Activated naive CD8-positive, alpha-beta T cell (primary cell): Measurements from ENCODE around the gene CIT.

ENCODE experiments used
- H3K27ac Mint-ChIP-seq: one replicate; pipeline ENCODE4 v1.8.0; 2021; ENCODE audit warnings: mixed read lengths
- H3K27me3 Mint-ChIP-seq: one replicate; pipeline ENCODE4 v1.8.0; 2021; ENCODE audit warnings: mixed read lengths
- H3K36me3 Mint-ChIP-seq: one replicate; pipeline ENCODE4 v1.8.0; 2021; ENCODE audit warnings: mixed read lengths
- H3K4me1 Mint-ChIP-seq: one replicate; pipeline ENCODE4 v1.8.0; 2021; ENCODE audit warnings: low read depth, mixed read lengths
- H3K4me3 Mint-ChIP-seq: one replicate; pipeline ENCODE4 v1.8.0; 2021; ENCODE audit warnings: mild to moderate bottlenecking, mixed read lengths
- H3K9me3 Mint-ChIP-seq: one replicate; pipeline ENCODE4 v1.8.0; 2021; ENCODE audit warnings: low read depth, mixed read lengths

The CIT gene

DNA sequence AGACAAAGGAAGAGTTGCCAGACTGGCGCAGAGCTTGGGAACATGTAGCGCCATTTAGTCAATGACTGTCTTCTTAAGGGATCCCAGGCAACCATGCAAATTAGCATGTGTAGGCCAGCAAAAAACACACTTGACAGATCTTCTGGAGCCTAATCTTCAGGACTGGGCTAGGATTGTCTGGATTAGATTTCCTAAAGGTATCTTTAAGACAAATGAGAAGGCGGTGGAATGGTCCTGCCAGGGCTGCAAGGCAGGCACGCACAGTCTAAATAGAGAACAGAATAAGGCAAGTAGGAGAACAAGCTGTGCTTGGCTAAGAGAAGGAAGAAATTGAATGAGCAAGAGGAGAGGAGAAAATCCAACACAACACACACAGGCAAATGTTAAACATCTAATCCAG, 80.0 kb downstream of the CIT start:
- no peak overlapping the region for H3K4me3 Mint-ChIP-seq
- H3K27ac Mint-ChIP-seq = no peak overlapping the region
- no peaks in the 10 kb centered on the region for H3K9me3 Mint-ChIP-seq
- no peaks in the 10 kb centered on the region for H3K36me3 Mint-ChIP-seq
- no peaks in the 10 kb centered on the region for H3K27me3 Mint-ChIP-seq
- no peaks in the 10 kb centered on the region for H3K4me1 Mint-ChIP-seq

DNA sequence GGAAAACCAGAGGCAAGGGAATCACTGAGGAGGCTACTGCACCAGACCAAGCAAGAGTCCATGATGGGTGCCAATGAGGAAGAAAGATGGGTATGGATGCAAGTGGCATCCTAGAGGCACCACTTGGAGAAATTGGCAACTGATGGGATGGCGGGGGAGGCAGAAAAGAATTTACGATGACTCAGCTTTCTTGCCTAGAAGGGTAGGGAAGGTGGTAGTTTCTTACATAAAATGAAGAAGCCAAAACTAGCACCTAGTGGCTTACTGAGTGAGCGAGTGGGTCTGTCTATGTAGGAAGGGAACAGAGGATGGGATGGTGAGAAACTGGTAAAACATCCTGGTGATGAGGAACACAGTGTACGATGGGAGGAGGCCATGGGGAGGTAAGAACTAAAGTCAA, 80.8 kb downstream of the CIT start:
- no peaks in the 10 kb centered on the region for H3K36me3 Mint-ChIP-seq
- H3K4me1 Mint-ChIP-seq = no peaks in the 10 kb centered on the region
- H3K27me3 Mint-ChIP-seq = no peaks in the 10 kb centered on the region
- no peak overlapping the region for H3K27ac Mint-ChIP-seq
- H3K4me3 Mint-ChIP-seq = no peak overlapping the region
- no peaks in the 10 kb centered on the region for H3K9me3 Mint-ChIP-seq

DNA sequence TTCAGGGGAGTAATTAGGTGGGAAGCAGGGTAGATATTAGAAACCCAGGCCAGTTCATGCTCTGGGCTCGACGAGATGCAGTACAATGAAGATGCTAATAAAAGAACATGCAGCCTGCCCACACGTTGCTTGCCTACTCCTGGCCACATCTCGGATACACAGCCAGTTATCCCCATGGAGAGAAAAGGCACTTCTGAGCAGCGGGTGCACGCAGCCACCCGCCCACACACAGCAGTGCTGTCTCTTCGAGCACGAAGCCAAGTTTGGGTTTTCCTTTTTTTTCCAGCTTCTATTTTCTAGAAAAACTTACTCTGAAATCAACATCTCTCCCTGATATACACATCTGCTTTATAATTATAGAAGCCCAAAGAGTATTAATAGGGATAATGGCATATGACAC, 85.7 kb downstream of the CIT start:
- Mint-ChIP-seq H3K9me3 (no peaks in the 10 kb centered on the region), H3K27me3 (no peaks in the 10 kb centered on the region), H3K4me3 (no peak overlapping the region), H3K27ac (no peak overlapping the region), H3K4me1 (no peaks in the 10 kb centered on the region), H3K36me3 (no peaks in the 10 kb centered on the region)

DNA sequence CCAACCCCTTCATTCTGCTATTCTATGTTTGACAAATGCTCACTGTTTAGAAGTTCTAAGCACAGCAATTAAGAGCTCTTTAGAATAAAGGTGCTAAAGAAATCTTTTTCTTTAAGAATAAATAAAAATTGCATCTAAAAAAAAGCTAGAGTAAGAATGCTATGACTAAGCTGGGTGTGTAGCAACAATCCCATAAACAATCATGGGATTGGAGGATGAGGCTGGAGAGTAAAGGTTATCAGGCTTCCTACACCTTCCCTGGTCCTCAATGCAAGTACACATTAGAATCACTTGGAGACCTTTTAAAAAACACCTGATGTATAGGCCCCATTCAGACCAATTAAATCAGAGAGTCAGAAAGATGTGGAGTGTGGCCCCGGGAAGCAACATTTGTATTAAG, 88.3 kb downstream of the CIT start:
- H3K4me1 Mint-ChIP-seq = no peaks in the 10 kb centered on the region
- H3K4me3 Mint-ChIP-seq = no peak overlapping the region
- H3K27me3 Mint-ChIP-seq = no peaks in the 10 kb centered on the region
- H3K36me3 Mint-ChIP-seq = peaks cover 4% of the 10 kb centered on the region
- H3K27ac Mint-ChIP-seq = no peak overlapping the region
- H3K9me3 Mint-ChIP-seq = no peaks in the 10 kb centered on the region

DNA sequence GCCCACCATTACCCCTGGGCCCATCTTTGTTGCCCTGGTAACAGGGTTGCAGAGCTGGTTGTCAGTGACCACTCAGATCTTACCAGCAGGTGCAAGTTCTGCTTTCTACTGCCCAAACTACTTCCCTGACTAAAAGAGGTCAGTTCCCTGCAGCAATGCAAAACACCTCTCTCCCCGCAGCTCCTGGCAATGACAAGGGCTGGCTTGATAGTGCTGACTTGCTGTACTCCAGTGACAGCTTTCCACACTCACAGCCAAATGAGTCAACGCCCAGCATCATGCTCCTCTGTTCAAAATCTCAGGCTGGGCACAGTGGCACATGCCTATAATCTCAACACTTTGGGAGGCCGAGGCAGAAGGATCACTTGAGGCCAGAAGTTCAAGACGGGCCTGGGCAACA, 90.6 kb downstream of the CIT start:
- H3K4me1 Mint-ChIP-seq = no peaks in the 10 kb centered on the region
- no peaks in the 10 kb centered on the region for H3K27me3 Mint-ChIP-seq
- peaks cover 4% of the 10 kb centered on the region for H3K36me3 Mint-ChIP-seq
- H3K27ac Mint-ChIP-seq = no peak overlapping the region
- no peaks in the 10 kb centered on the region for H3K9me3 Mint-ChIP-seq
- no peak overlapping the region for H3K4me3 Mint-ChIP-seq

DNA sequence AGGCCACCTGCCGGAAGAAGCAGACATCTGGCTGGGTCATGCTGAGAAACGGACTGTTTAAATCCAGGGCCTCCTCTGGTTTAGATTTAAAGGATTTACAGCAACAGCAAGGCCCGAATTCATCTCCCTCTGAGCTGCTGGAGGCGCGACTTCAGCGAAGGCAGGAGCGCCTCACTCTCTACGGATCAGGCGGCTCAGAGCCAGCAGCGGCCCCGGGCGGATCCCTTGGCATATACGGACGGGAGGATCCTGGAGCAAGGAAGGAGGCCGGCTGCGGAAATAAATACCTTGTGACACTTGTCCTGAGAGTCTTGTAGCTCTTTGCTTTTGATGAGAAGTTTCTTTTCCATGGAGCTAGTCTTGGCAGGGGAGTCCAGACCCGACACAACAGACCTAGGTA, 92.4 kb downstream of the CIT start:
- Mint-ChIP-seq H3K4me1 (no peaks in the 10 kb centered on the region), H3K27me3 (no peaks in the 10 kb centered on the region), H3K4me3 (no peak overlapping the region), H3K9me3 (no peaks in the 10 kb centered on the region), H3K36me3 (peaks cover 4% of the 10 kb centered on the region), H3K27ac (no peak overlapping the region)

DNA sequence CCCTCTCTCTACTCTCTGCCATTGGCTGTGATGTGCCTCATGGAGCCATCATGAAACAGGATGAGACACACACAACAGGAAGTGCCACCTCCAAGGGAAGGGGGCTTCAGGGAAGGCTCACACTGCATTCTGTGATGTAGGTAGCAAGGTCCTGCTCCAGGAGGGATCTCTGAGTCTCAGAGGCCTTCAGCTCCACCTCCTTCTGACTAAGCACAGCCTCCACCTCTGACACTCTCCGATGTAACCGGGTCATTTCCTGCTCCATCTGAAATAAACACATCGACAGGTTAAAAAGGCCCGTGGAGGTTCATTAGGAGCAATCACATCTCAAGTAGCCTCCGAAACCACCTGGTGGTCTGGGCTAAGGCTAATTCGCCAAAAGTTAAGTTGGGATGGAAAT, 93.3 kb downstream of the CIT start:
- peaks cover 4% of the 10 kb centered on the region for H3K36me3 Mint-ChIP-seq
- no peak overlapping the region for H3K4me3 Mint-ChIP-seq
- H3K4me1 Mint-ChIP-seq = no peaks in the 10 kb centered on the region
- H3K27ac Mint-ChIP-seq = no peak overlapping the region
- no peaks in the 10 kb centered on the region for H3K9me3 Mint-ChIP-seq
- no peaks in the 10 kb centered on the region for H3K27me3 Mint-ChIP-seq

DNA sequence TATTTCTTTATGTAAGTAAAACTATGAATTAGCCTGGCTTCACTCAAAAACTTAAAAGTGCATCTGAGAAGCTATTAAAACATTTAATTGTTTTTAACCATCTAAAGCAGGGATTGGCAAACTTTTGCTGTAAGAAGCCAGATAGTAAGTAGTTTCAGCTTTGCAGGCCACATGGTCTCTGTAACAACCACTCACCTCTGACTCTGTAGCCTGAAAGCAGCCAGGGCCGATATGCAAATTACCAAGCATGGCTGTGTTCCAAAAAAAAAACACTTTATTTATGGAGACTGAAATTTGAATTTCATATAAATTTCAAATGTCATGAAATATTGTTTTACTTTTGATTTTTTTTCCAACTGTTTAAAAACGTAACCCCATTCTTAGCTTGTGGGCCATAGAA, 95.3 kb downstream of the CIT start:
- Mint-ChIP-seq H3K4me3 (no peak overlapping the region), H3K36me3 (peaks cover 4% of the 10 kb centered on the region), H3K27ac (no peak overlapping the region), H3K27me3 (no peaks in the 10 kb centered on the region), H3K9me3 (no peaks in the 10 kb centered on the region), H3K4me1 (no peaks in the 10 kb centered on the region)

DNA sequence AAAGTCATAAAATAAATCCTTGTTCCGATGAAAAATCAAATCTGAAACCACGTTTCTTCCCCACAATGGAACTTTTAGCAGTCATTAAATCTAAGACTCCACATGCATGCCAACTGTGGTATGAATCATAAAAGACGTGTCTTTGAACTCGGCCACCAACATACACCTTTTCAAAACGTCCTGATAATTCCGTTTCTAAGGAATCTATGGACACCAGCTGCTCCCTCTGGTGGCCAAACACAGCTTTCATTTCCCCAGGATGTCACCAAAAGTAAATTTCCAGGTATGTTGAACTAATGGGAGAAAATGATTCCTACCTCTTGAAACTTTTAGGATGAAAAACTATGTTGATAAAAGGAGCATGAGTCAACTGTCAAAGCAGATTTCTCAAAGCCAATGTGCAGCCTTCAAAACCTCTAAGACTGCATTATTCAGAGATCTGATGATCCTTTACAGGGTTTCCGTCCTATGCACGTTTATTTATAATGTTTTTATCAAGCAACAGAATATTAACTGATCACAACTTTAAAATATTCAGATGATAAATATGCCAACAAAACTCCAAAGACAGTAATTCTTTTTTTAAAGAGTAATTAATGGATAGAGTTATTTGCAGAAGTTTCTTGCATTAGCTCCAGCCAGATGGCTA, 96.2 kb downstream of the CIT start:
- Mint-ChIP-seq H3K27me3 (no peaks in the 10 kb centered on the region), H3K27ac (no peak overlapping the region), H3K4me1 (no peaks in the 10 kb centered on the region), H3K4me3 (no peak overlapping the region), H3K36me3 (peaks cover 2% of the 10 kb centered on the region), H3K9me3 (no peaks in the 10 kb centered on the region)

DNA sequence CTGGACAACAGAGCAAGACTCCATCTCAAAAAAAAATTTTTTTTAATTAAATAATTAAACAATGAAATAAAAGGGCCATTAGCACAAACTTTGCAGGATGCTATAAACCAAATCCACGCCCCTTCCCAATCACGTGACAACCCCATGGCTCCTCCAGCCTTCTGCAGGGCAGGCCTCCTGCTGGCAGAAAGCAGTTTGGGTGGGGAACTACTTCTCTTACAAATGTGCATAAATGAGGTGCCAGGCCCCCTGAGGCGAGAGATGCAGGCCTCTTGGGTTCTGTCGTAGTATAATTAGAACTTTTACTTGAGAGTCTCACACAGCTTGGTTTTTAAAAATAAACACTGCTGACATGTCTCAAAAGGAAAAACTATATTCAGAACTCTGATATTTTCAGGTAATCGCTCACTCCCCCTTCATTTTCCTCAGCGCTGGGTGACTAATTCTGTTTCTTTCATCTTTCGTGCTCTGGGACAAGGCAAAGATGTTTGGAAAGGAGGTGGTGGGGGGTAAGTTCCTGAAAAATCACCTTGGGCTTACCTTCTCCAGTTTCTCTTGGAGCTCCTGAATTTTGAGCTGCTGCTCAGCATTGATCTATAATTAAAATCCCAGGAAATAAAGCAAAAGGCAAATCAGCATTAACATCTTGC, 101.7 kb downstream of the CIT start:
- no peak overlapping the region for H3K4me3 Mint-ChIP-seq
- no peaks in the 10 kb centered on the region for H3K27me3 Mint-ChIP-seq
- no peak overlapping the region for H3K27ac Mint-ChIP-seq
- H3K36me3 Mint-ChIP-seq = no peaks in the 10 kb centered on the region
- no peaks in the 10 kb centered on the region for H3K4me1 Mint-ChIP-seq
- H3K9me3 Mint-ChIP-seq = no peaks in the 10 kb centered on the region

DNA sequence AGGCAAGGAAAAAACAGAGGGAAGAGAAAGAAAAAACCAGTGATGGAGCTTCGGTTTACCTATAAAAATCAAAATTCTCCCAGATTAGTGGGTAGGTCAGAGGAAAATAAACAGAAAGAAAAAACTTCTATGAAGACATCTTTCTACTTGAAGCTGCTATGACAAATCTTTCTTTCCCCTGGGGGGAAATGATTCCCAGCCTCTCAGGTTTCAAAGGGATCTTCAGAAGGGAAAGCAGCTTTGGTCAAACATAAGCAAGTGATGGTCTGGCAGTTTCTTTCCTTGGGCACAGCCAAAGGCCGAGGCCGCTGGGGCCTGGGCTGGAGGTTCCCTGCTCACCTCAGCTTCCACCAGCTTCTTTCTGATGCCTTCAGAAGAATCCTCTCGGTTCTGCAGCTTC, 104.7 kb downstream of the CIT start:
- no peaks in the 10 kb centered on the region for H3K4me1 Mint-ChIP-seq
- no peaks in the 10 kb centered on the region for H3K9me3 Mint-ChIP-seq

DNA sequence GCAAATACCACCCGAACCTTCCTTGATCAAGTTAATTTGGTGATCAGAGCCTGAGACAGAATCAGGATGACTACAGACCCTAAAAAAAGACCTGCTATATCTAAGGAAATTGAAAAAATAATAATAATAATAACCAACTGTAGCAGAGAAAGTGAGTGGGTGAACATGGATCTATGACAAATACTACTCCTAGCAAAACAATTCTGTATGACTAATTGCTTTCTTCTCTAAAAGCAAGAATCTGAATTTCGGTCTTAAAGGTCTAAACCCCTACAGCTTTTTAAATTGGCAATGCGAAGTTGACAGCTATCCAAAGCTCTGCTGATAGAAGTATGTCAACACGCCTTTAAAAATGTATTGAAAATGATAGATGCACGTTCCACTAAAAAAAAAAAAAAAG, 107.0 kb downstream of the CIT start:
- no peak overlapping the region for H3K4me3 Mint-ChIP-seq

More for the DNA sequence above, 104.7 kb downstream of the CIT start:
- no peaks in the 10 kb centered on the region for H3K27me3 Mint-ChIP-seq
- no peaks in the 10 kb centered on the region for H3K36me3 Mint-ChIP-seq
- H3K27ac Mint-ChIP-seq = no peak overlapping the region
- H3K4me3 Mint-ChIP-seq = no peak overlapping the region

DNA sequence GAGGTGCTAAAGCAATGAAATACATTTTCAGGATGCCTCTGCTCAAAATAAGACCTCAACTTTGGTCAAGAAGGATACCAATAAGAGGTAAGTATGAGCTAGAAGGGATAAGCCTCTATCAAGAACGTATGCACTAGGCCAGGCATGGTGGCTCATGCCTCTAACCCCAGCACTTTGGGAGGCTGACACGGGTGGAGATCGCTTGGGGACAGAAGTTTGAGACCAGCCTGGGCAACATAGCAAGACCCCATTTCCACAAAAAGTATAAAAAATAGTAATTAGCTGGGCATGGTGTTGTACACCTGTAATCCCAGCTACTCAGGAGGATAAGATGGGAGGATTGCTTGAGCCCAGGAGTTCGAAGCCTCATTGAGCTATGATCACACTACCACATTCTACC, 114.5 kb downstream of the CIT start:
- peaks cover 10% of the 10 kb centered on the region for H3K36me3 Mint-ChIP-seq
- H3K27me3 Mint-ChIP-seq = no peaks in the 10 kb centered on the region
- H3K4me1 Mint-ChIP-seq = no peaks in the 10 kb centered on the region
- H3K27ac Mint-ChIP-seq = no peak overlapping the region
- no peaks in the 10 kb centered on the region for H3K9me3 Mint-ChIP-seq
- no peak overlapping the region for H3K4me3 Mint-ChIP-seq

More for the DNA sequence above, 107.0 kb downstream of the CIT start:
- Mint-ChIP-seq H3K27me3 (no peaks in the 10 kb centered on the region), H3K9me3 (no peaks in the 10 kb centered on the region), H3K4me1 (no peaks in the 10 kb centered on the region), H3K27ac (no peak overlapping the region), H3K36me3 (no peaks in the 10 kb centered on the region)

DNA sequence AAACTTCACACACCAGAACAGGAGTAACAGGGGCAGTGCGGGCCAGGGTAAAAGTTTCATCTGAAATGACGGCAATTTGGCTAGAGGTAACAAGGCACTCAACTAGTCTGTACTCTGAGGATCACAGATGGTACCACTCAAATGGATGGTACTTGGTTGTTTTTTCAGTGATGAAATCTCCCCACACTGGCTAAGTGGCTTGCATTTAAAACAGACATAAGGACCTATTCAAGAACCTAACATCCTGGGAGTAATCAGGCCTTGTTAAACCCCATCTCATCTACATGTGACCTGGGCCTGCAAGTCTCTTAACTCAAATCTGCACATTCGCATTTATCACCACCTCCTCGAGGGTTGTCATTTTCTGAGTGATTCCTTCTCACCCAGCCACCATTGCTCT, 118.4 kb downstream of the CIT start:
- H3K27ac Mint-ChIP-seq = no peak overlapping the region
- H3K9me3 Mint-ChIP-seq = no peaks in the 10 kb centered on the region
- H3K36me3 Mint-ChIP-seq = peaks cover 7% of the 10 kb centered on the region
- no peaks in the 10 kb centered on the region for H3K4me1 Mint-ChIP-seq
- H3K27me3 Mint-ChIP-seq = no peaks in the 10 kb centered on the region
- H3K4me3 Mint-ChIP-seq = no peak overlapping the region

DNA sequence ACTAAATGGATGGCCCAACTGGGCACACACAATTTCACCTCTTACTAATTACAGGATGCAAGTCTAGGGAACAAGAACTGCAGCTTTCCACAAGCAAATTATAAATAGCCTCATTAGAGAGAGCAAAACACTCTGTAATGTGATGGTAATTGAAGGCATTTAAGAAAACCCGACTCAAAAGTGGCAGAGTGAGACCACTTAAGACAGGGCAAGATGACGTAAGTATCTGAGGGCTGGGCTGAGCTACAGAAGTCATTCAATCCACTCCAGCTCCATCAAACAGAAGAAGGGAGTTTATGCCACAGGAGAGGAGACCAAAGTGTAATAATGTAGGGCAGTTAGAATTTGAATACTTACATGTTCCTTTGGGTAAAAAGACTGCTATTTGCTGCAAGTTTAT, 118.9 kb downstream of the CIT start:
- Mint-ChIP-seq H3K36me3 (peaks cover 7% of the 10 kb centered on the region), H3K4me3 (no peak overlapping the region), H3K9me3 (no peaks in the 10 kb centered on the region), H3K4me1 (no peaks in the 10 kb centered on the region), H3K27me3 (no peaks in the 10 kb centered on the region), H3K27ac (no peak overlapping the region)

DNA sequence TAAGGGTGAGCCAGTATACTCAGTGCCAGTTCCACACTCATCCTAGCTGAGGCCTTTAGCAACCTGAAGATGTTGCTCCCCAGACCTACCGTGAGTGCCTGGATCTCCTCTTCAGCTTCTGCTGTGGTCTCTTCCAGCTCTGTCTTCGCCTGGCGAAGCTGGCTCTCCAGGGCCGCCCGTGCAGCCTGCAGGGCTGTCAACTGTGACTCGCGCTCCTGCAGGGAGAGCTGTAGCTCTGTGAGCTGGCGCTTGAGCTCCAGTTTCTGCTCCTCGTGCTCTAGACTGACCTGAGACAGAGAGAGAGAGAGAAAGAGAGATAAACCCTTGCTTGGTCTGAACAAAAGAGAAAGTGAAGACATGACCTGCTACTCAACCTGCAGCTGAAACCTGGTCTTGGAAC, 125.2 kb downstream of the CIT start:
- Mint-ChIP-seq H3K4me1 (no peaks in the 10 kb centered on the region), H3K27ac (no peak overlapping the region), H3K9me3 (no peaks in the 10 kb centered on the region), H3K27me3 (no peaks in the 10 kb centered on the region), H3K4me3 (no peak overlapping the region), H3K36me3 (no peaks in the 10 kb centered on the region)
